IMR-90 (cell line): Measurements from ENCODE around the gene TLR10. TPM values are rescaled to one million over a fixed set of nuclear protein-coding genes. Genes with fewer than 3 reads are reported as not detected.

Experiments used
- ATAC-seq: fragments of 200-7000 bp; cut with Tn5 transposase; 2 replicates; pipeline ENCODE4 v1.9.1; 2020; ENCODE audit warnings: low read depth, mild to moderate bottlenecking, moderate library complexity
- BruUV-seq: library from RNA; stranded (reverse); fragments of 400-500 nt; replicated peaks from 2 replicates; lab custom pipeline; 2021; lab: Mats Ljungman, UMichigan
- CTCF ChIA-PET: fragments of 300-600 bp; formaldehyde crosslinking; extraction: SDS; loops from one replicate; lab custom pipeline; 2021; ENCODE audit warnings: antibody characterized with exemption; lab: Yijun Ruan, JAX
- POLR2A ChIA-PET: fragments of 300-600 bp; sonication (Branson Sonifier 250); formaldehyde crosslinking; loops from one replicate; lab custom pipeline; 2022; ENCODE audit warnings: antibody characterized with exemption; ENCODE audit not compliant: unreplicated experiment; lab: Charles Lee
- DNase-seq: peaks from one replicate; pipeline ENCODE4 v3.0.0; 2013
- H2AFZ ChIP-seq: replicated peaks from 2 replicates; pipeline ENCODE3; 2013; ENCODE audit warnings: low read length, mild to moderate bottlenecking; ENCODE audit not compliant: poor library complexity
- H2AK5ac ChIP-seq: 2 replicates; pipeline ENCODE4 v1.6.1; 2013; ENCODE audit warnings: low read depth, low read length, inconsistent platforms
- H2AK9ac ChIP-seq: replicated peaks from 2 replicates; pipeline ENCODE3; 2013; ENCODE audit warnings: mild to moderate bottlenecking, low read depth, low read length, moderate library complexity; ENCODE audit not compliant: poor library complexity
- H2BK120ac ChIP-seq: 2 replicates; pipeline ENCODE4 v1.6.1; 2013; ENCODE audit warnings: low read depth, low read length, inconsistent platforms
- H2BK15ac ChIP-seq: 3 replicates; pipeline ENCODE4 v1.6.1; 2013; ENCODE audit warnings: low read depth, low read length, inconsistent platforms
- H2BK20ac ChIP-seq: 2 replicates; pipeline ENCODE4 v1.6.1; 2013; ENCODE audit warnings: low read depth, mild to moderate bottlenecking, inconsistent platforms, low read length, moderate library complexity
- H2BK5ac ChIP-seq: 2 replicates; pipeline ENCODE4 v1.6.1; 2013; ENCODE audit warnings: mild to moderate bottlenecking, low read depth, low read length, inconsistent platforms; ENCODE audit not compliant: poor library complexity, severe bottlenecking
- H3K14ac ChIP-seq: replicated peaks from 2 replicates; pipeline ENCODE4 v1.6.1; 2013; ENCODE audit warnings: low read depth, low read length, inconsistent platforms
- H3K18ac ChIP-seq: 2 replicates; pipeline ENCODE4 v1.6.1; 2013; ENCODE audit warnings: low read depth, low read length, control low read depth
- H3K23ac ChIP-seq: 2 replicates; pipeline ENCODE4 v1.6.1; 2013; ENCODE audit warnings: low read depth, low read length, inconsistent platforms
- H3K27ac ChIP-seq: 2 replicates; pipeline ENCODE4 v1.5.1; 2013; ENCODE audit warnings: mild to moderate bottlenecking, control low read depth, low read length; ENCODE audit not compliant: insufficient read depth
- H3K27me3 ChIP-seq: 2 replicates; pipeline ENCODE4 v1.6.1; 2013; ENCODE audit warnings: low read length; ENCODE audit not compliant: control insufficient read depth, insufficient read depth
- H3K36me3 ChIP-seq: 2 replicates; pipeline ENCODE4 v1.6.1; 2013; ENCODE audit warnings: low read length, mixed read lengths; ENCODE audit not compliant: control insufficient read depth, insufficient read depth
- H3K4ac ChIP-seq: 2 replicates; pipeline ENCODE4 v1.6.1; 2013; ENCODE audit warnings: low read depth, low read length, inconsistent platforms
- H3K4me1 ChIP-seq: 2 replicates; pipeline ENCODE4 v1.6.1; 2013; ENCODE audit warnings: low read length, mixed read lengths; ENCODE audit not compliant: control insufficient read depth, insufficient read depth
- H3K4me2 ChIP-seq: 2 replicates; pipeline ENCODE4 v1.6.1; 2013; ENCODE audit warnings: low read depth, mild to moderate bottlenecking, control low read depth, low read length, moderate library complexity
- H3K4me3 ChIP-seq: 2 replicates; pipeline ENCODE4 v1.5.1; 2013; ENCODE audit warnings: low read depth, mild to moderate bottlenecking, control low read depth, low read length, moderate library complexity; ENCODE audit not compliant: insufficient read depth
- H3K56ac ChIP-seq: 2 replicates; pipeline ENCODE4 v1.6.1; 2013; ENCODE audit warnings: low read length, inconsistent platforms; ENCODE audit not compliant: insufficient read depth; ENCODE audit errors: extremely low read depth
- H3K79me1 ChIP-seq, 2 experiments: 2 replicates each; pipeline ENCODE4 v1.6.1; 2013; ENCODE audit warnings: low read length in 2 of 2, inconsistent platforms in 1 of 2, low read depth in 1 of 2
- H3K9ac ChIP-seq: 2 replicates; pipeline ENCODE4 v1.6.1; 2013; ENCODE audit warnings: low read depth, low read length, control low read depth
- H3K9me1 ChIP-seq: 2 replicates; pipeline ENCODE4 v1.6.1; 2013; ENCODE audit warnings: low read length, inconsistent platforms; ENCODE audit not compliant: insufficient read depth
- H3K9me3 ChIP-seq: 2 replicates; pipeline ENCODE4 v1.6.1; 2013; ENCODE audit warnings: low read length; ENCODE audit not compliant: control insufficient read depth, insufficient read depth
- H4K20me1 ChIP-seq: 2 replicates; pipeline ENCODE4 v1.6.1; 2013; ENCODE audit warnings: low read length, inconsistent platforms; ENCODE audit not compliant: insufficient read depth
- H4K5ac ChIP-seq: 2 replicates; pipeline ENCODE4 v1.6.1; 2013; ENCODE audit warnings: mild to moderate bottlenecking, low read depth, low read length, control low read depth
- H4K8ac ChIP-seq, 2 experiments: 2 replicates each; pipeline ENCODE4 v1.6.1; 2013; ENCODE audit warnings: low read depth in 2 of 2, low read length in 2 of 2, control low read depth in 1 of 2, inconsistent platforms in 1 of 2
- H4K91ac ChIP-seq: 2 replicates; pipeline ENCODE4 v1.6.1; 2013; ENCODE audit warnings: low read depth, low read length, inconsistent platforms; ENCODE audit not compliant: insufficient read depth
- BHLHE40 ChIP-seq: fragments of 150-350 bp; IDR thresholded peaks from 2 replicates; pipeline ENCODE4 v1.6.1; 2016; ENCODE audit warnings: mild to moderate bottlenecking, low read depth, low read length
- CHD1 ChIP-seq: IDR thresholded peaks from 2 replicates; pipeline ENCODE4 v1.6.1; 2012; ENCODE audit warnings: low read depth, low read length, improper control_type of control experiment
- CTCF ChIP-seq: conservative IDR thresholded peaks from 2 replicates; pipeline ENCODE4 v1.5.1; 2012; ENCODE audit warnings: mild to moderate bottlenecking, low read depth, low read length, improper control_type of control experiment
- ELK1 ChIP-seq: fragments of 150-350 bp; IDR thresholded peaks from 2 replicates; pipeline ENCODE4 v1.6.1; 2016; ENCODE audit warnings: low read depth, mild to moderate bottlenecking, low read length, moderate library complexity, borderline replicate concordance
- FOS ChIP-seq: fragments of 150-350 bp; IDR thresholded peaks from 2 replicates; pipeline ENCODE4 v1.6.1; 2016; ENCODE audit warnings: low read depth, low read length
- MAFK ChIP-seq: IDR thresholded peaks from 2 replicates; pipeline ENCODE4 v1.6.1; 2012; ENCODE audit warnings: low read depth, low read length, improper control_type of control experiment
- MAZ ChIP-seq: IDR thresholded peaks from 2 replicates; pipeline ENCODE4 v1.6.1; 2012; ENCODE audit warnings: low read depth, mild to moderate bottlenecking, low read length, improper control_type of control experiment, moderate library complexity, borderline replicate concordance
- MXI1 ChIP-seq: IDR thresholded peaks from 2 replicates; pipeline ENCODE4 v1.6.1; 2012; ENCODE audit warnings: low read depth, mild to moderate bottlenecking, low read length, moderate library complexity, borderline replicate concordance
- NFE2L2 ChIP-seq: fragments of 150-350 bp; IDR thresholded peaks from 2 replicates; pipeline ENCODE4 v1.6.1; 2016; ENCODE audit warnings: low read depth, mild to moderate bottlenecking, low read length
- POLR2A ChIP-seq: IDR thresholded peaks from 2 replicates; pipeline ENCODE4 v1.6.1; 2012; ENCODE audit warnings: mild to moderate bottlenecking, low read depth, low read length
- RCOR1 ChIP-seq: IDR thresholded peaks from 2 replicates; pipeline ENCODE4 v1.6.1; 2012; ENCODE audit warnings: mild to moderate bottlenecking, low read length, improper control_type of control experiment; ENCODE audit not compliant: insufficient replicate concordance
- RFX5 ChIP-seq: IDR thresholded peaks from 2 replicates; pipeline ENCODE4 v1.8.0; 2012; ENCODE audit warnings: low read depth, mild to moderate bottlenecking, low read length, moderate library complexity
- WGBS, 2 experiments: methylation state at CpG; one replicate each; pipeline versions ENCODE4 v1.1.5 to v1.1.7; 2013; ENCODE audit warnings: missing lambda C conversion rate in 2 of 2; ENCODE audit not compliant: insufficient read length in 1 of 2; ENCODE audit errors: extremely low coverage in 2 of 2; 5-methylcytosine and 5-hydroxymethylcytosine counted together
- dilution Hi-C: fragments of 300-500 bp; cut with HindIII; formaldehyde crosslinking; loops from one replicate; pipeline ENCODE4 v1.14.3; 2018; ENCODE audit warnings: low sequenced_read_pairs; ENCODE audit not compliant: unreplicated experiment
- in situ Hi-C: fragments of 300-500 bp; cut with MboI; formaldehyde crosslinking; loops from 3 replicates; pipeline ENCODE4 v1.14.3; 2019; ENCODE audit warnings: low sequenced_read_pairs, inconsistent platforms, mixed read lengths
- intact Hi-C: fragments of 100-400 bp; cut with micrococcal nuclease; formaldehyde crosslinking; loops from 2 replicates; pipeline ENCODE4 v1.10.0; 2022
- polyA plus RNA-seq, 3 experiments: library from polyadenylated mRNA; depleted of rRNA; stranded (reverse); fragments of >200 nt; gene quantifications; 2 replicates each; pipeline ENCODE4 v1.2.3, GENCODE V29; 2012; ENCODE audit warnings: low replicate concordance in 1 of 3
- total RNA-seq: library from RNA; depleted of rRNA; stranded (reverse); fragments of >200 nt; gene quantifications from 2 replicates; pipeline ENCODE4 v1.2.3, GENCODE V29; 2012

The TLR10 gene
- total and polyA plus RNA-seq, 2 of the 4 experiments (the other 2 are of a cell fraction): not detected

GRCh38 chr4:38734911-38735310, 47.9 kb downstream of the TLR10 start:
- no peak overlapping the region for H4K8ac ChIP-seq
- H3K4me1 ChIP-seq: peaks cover 3% of the 10 kb centered on the region; the same call in 1 of the 2 replicates
- H2AK9ac ChIP-seq: no peak overlapping the region
- WGBS, 2 experiments: 100% methylated on average over 1 of the region's 2 CpGs; no CpG with 5 or more reads in 1 of the 2 experiments
- H3K9ac ChIP-seq: no peak overlapping the region
- H2AK5ac ChIP-seq: no peak overlapping the region
- no TSS peak for BruUV-seq
- no peak overlapping the region for H2BK15ac ChIP-seq
- no peak overlapping the region for H3K27ac ChIP-seq
- no peak overlapping the region for H3K18ac ChIP-seq
- no peak overlapping the region for H3K14ac ChIP-seq
- DNase-seq (no peak), ATAC-seq (no peak)
- no peak overlapping the region for H2BK120ac ChIP-seq
- no peaks in the 10 kb centered on the region for H3K9me3 ChIP-seq
- no peak overlapping the region for H2AFZ ChIP-seq
- H3K79me1 ChIP-seq: no peaks in the 10 kb centered on the region
- H2BK5ac ChIP-seq: no peak overlapping the region
- no peak for TF ChIP-seq RFX5
- TF ChIP-seq BHLHE40: no peak
- TF ChIP-seq MAFK: no peak
- TF ChIP-seq POLR2A: no peak
- no peak for TF ChIP-seq FOS
- no peak for TF ChIP-seq RCOR1
- no peak for TF ChIP-seq ELK1
- TF ChIP-seq CTCF: no peak
- TF ChIP-seq MXI1: no peak
- no peak for TF ChIP-seq CHD1
- no peak for TF ChIP-seq NFE2L2
- TF ChIP-seq MAZ: no peak
- no peak overlapping the region for H3K4ac ChIP-seq
- no peak overlapping the region for H4K91ac ChIP-seq
- no peak overlapping the region for H3K23ac ChIP-seq
- no peak overlapping the region for H4K5ac ChIP-seq
- POLR2A ChIA-PET: no interaction called here
- H3K4me3 ChIP-seq: no peak overlapping the region
- CTCF ChIA-PET: interaction anchor here (0.6 to 1.0 kb wide), 3 partner anchors 23 to 555 kb away, joined by 3 to 4 read pairs (median 3); no protein-coding TSS in a partner anchor
- H3K56ac ChIP-seq: no peak overlapping the region
- in situ Hi-C loops: loop anchor here (5.0 kb wide), 2 partner anchors 553 to 673 kb away; no protein-coding TSS in a partner anchor
- no peaks in the 10 kb centered on the region for H3K36me3 ChIP-seq
- dilution Hi-C loops: no loop called here
- 0 out of 2 replicates have a peak, but pooled peaks cover 3% of the 10 kb centered on the region for H3K9me1 ChIP-seq
- 0 out of 2 replicates have a peak, but pooled peaks cover 6% of the 10 kb centered on the region for H4K20me1 ChIP-seq
- no peak overlapping the region for H3K4me2 ChIP-seq
- H2BK20ac ChIP-seq: no peak overlapping the region
- intact Hi-C loops: loop anchor here (10.0 kb wide), 1 partner anchor 930 kb away; no protein-coding TSS in a partner anchor
- peaks cover 7% of the 10 kb centered on the region for H3K27me3 ChIP-seq
